ENCODE results near the gene KLF13. TPM values are rescaled to one million over a fixed set of nuclear protein-coding genes. Genes with fewer than 3 reads are reported as not detected.

Gene KLF13
- total and polyA plus RNA-seq, 2 donors (not counting 1 experiment from before 2014, with no cell fraction given) = 65.5 to 140 TPM

DNA sequence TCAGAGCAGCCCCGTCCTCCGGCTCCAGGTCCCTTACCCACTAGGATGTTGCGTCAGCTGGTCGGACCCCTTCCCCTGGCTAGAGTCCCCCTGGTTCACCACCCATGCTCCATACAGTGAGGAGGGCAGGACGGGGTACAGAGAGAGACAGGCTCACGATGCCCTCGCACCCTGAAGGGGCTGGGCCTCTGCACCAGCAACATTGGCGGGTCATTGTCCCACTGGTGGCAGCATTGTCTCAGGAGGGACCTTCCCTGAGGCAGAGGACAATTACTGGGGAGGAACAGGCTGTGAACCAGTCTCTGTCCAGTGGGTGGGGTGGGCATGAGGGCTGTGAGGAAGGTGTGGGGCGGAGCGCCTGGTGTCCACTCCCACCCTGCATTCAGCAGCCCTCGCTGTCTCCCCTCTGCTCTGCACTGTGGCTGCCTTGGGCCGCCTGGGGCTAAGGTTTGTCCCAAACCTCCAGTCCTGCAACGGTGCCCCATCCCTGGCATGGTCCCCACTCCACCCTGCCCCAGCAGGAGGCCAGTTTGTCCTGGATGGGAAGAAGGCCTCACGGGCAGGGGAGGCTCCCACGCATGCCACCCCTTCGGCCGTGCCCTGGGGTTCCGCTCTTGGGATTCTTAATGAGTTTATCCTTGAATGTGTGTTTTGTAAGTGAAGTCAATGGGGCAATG lies 48.0 kb upstream of the KLF13 start:
- Histone ChIP-seq H2AFZ (ENCODE audit: insufficient read depth, low read depth, low read length, poor library complexity, severe bottlenecking) (no peak overlapping the region), H3K27ac (ENCODE audit: low read length in 2 of 2) (no peak overlapping the region), H3K9me3 (ENCODE audit: control extremely low read depth in 1 of 3, control insufficient read depth in 2 of 3, insufficient read depth in 1 of 3, low read length in 2 of 3) (peaks cover 0 to 4% (median 0%) of the 10 kb centered on the region in 3 donors), H3K79me2 (ENCODE audit: control insufficient read depth, insufficient read depth, low read length) (no peaks in the 10 kb centered on the region), H3K36me3 (replicated peaks in 1 of 2; ENCODE audit: control extremely low read depth in 1 of 2, control insufficient read depth in 1 of 2, extremely low read depth in 1 of 2, insufficient read depth in 2 of 2, low read length in 1 of 2) (no peaks in the 10 kb centered on the region), H3K4me2 (replicated peaks; ENCODE audit: low read depth, low read length, poor library complexity, severe bottlenecking) (no peak overlapping the region), H3K4me1 (ENCODE audit: control insufficient read depth in 2 of 2, insufficient read depth in 2 of 2, low read length in 2 of 2) (peaks cover 2 to 7% of the 10 kb centered on the region in 2 donors), H3K9ac (ENCODE audit: low read length) (no peak overlapping the region), H3K27me3 (replicated peaks in 1 of 4; ENCODE audit: control extremely low read depth in 1 of 4, control insufficient read depth in 3 of 4, insufficient read depth in 4 of 4, low read length in 3 of 4) (no peaks in the 10 kb centered on the region), H3K4me3 (ENCODE audit: control extremely low read depth in 1 of 5, extremely low read depth in 1 of 5, insufficient read depth in 1 of 5, low read depth in 2 of 5, low read length in 4 of 5) (no peak overlapping the region), H4K20me1 (ENCODE audit: control insufficient read depth, insufficient read depth, low read length, poor library complexity, severe bottlenecking) (no peaks in the 10 kb centered on the region)
- intact Hi-C loops (cut with micrococcal nuclease) = no loop called here
- CTCF ChIA-PET = interaction anchor here (1.4 kb wide), 1 partner anchor 64 kb away, joined by 5 read pairs; no protein-coding TSS in a partner anchor
- POLR2A ChIA-PET = no interaction called here
- TF ChIP-seq EZH2 (IDR thresholded peaks at IDR 0.05; ENCODE audit: borderline replicate concordance, insufficient read depth, low read depth, low read length, poor library complexity, severe bottlenecking) (no peak), CTCF (IDR thresholded peaks at IDR 0.05) (no peak)
- H3K9me3 Mint-ChIP-seq (ENCODE audit: insufficient read depth) = peaks cover under 1% of the 10 kb centered on the region
- WGBS (ENCODE audit: insufficient coverage) = 93% methylated on average over 13 of the region's 18 CpGs
- H3K27ac Mint-ChIP-seq = peak overlapping the region; percentile 37
- DNase-seq (no peak), ATAC-seq (ENCODE audit: low read depth) (no peak)
- peaks cover 8% of the 10 kb centered on the region for H3K4me1 Mint-ChIP-seq
- no peak overlapping the region for H3K4me3 Mint-ChIP-seq
- no peaks in the 10 kb centered on the region for H3K27me3 Mint-ChIP-seq

Data from B cell (primary cell).